A549 (cell line): ENCODE results near the gene FHIT. TPM values are rescaled to one million over a fixed set of nuclear protein-coding genes. Genes with fewer than 3 reads are reported as not detected.

Experiments used
- ATAC-seq, 2 experiments: fragments of 200-7000 bp in 1 of 2; fragments of >200 bp in 1 of 2; cut with Nextera tagmentation in 1 of 2; cut with Tn5 transposase in 1 of 2; 3 replicates each; pipeline versions ENCODE4 v1.8.0 to v1.9.1; 2018 to 2020; ENCODE audit warnings: mild to moderate bottlenecking in 1 of 2, moderate library complexity in 1 of 2
- CTCF ChIA-PET: fragments of 300-600 bp; sonication (Branson Sonifier 250); formaldehyde crosslinking; extraction: SDS; loops from one replicate; lab custom pipeline; 2021; ENCODE audit warnings: antibody characterized with exemption, inconsistent platforms; lab: Yijun Ruan, JAX
- POLR2A ChIA-PET: fragments of 350-600 bp; formaldehyde crosslinking; extraction: SDS; loops from one replicate; lab custom pipeline; 2021; ENCODE audit warnings: antibody characterized with exemption, inconsistent platforms; lab: Yijun Ruan, JAX
- DNase-seq, 2 experiments: peaks; one replicate each; pipeline versions ENCODE4 v3.0.0 to v3.0.0-alpha.2; 2011 to 2016; ENCODE audit warnings: low read depth in 1 of 2, low spot score in 1 of 2
- FAIRE-seq: peaks from 2 replicates; lab custom pipeline; 2011; peaks lifted over from hg19 to GRCh38; lab: Jason Lieb, UNC
- H3K27ac ChIP-seq, 2 experiments: fragments of >200 bp; sonication (Bioruptor Twin); formaldehyde crosslinking; 3 replicates each; pipeline ENCODE4 v1.5.1; 2016 to 2017
- H3K4me1 ChIP-seq: fragments of >200 bp; sonication (Bioruptor Twin); formaldehyde crosslinking; 3 replicates; pipeline ENCODE4 v1.6.1; 2016
- H3K4me2 ChIP-seq: fragments of >200 bp; sonication (Bioruptor Twin); formaldehyde crosslinking; 3 replicates; pipeline ENCODE4 v1.6.1; 2016
- H3K4me3 ChIP-seq: fragments of >200 bp; sonication (Bioruptor Twin); formaldehyde crosslinking; 3 replicates; pipeline ENCODE4 v1.5.1; 2016
- H3K9me3 ChIP-seq: fragments of >200 bp; sonication (Bioruptor Twin); formaldehyde crosslinking; 3 replicates; pipeline ENCODE4 v1.6.1; 2016
- BHLHE40 ChIP-seq: IDR thresholded peaks from 2 replicates; pipeline ENCODE4 v1.6.1; 2012; ENCODE audit warnings: low read depth, low read length, inconsistent platforms
- CBX2 ChIP-seq: fragments of 200-600 bp; sonication (generic); IDR thresholded peaks from 2 replicates; pipeline ENCODE4 v1.6.1; 2016; ENCODE audit warnings: low read depth, mild to moderate bottlenecking, borderline replicate concordance
- CBX8 ChIP-seq: fragments of 200-600 bp; sonication (generic); IDR thresholded peaks from 2 replicates; pipeline ENCODE4 v1.6.1; 2016
- CEBPB ChIP-seq, 2 experiments: fragments of >200 bp in 1 of 2; sonication (Bioruptor Twin) in 1 of 2; formaldehyde crosslinking in 1 of 2; IDR thresholded peaks; 2 replicates each; pipeline ENCODE4 v1.6.1; 2012 to 2016
- EHF ChIP-seq: fragments of 250-450 bp; sonication (Bioruptor Pico); IDR thresholded peaks from 2 replicates; pipeline ENCODE4 v1.5.0; 2020; ENCODE audit warnings: mild to moderate bottlenecking
- EHMT2 ChIP-seq: fragments of 200-600 bp; sonication (generic); IDR thresholded peaks from 2 replicates; pipeline ENCODE4 v1.6.1; 2016; ENCODE audit warnings: antibody characterized with exemption, low read depth, mild to moderate bottlenecking, moderate library complexity
- GATA3 ChIP-seq: IDR thresholded peaks from 2 replicates; pipeline ENCODE4 v1.6.1; 2012; ENCODE audit warnings: borderline replicate concordance
- HDAC2 ChIP-seq: fragments of 200-600 bp; sonication (generic); IDR thresholded peaks from 2 replicates; pipeline ENCODE4 v1.6.1; 2016
- HEYL ChIP-seq: fragments of 250-450 bp; sonication (Bioruptor Pico); IDR thresholded peaks from 2 replicates; pipeline ENCODE4 v1.8.0; 2021; ENCODE audit warnings: mild to moderate bottlenecking, moderate library complexity
- HOXA7 ChIP-seq: fragments of 250-450 bp; sonication (Bioruptor Pico); IDR thresholded peaks from 2 replicates; pipeline ENCODE4 v1.5.0; 2020; ENCODE audit warnings: mild to moderate bottlenecking, moderate library complexity
- HOXB13 ChIP-seq: fragments of 250-450 bp; sonication (Bioruptor Pico); IDR thresholded peaks from 2 replicates; pipeline ENCODE4 v1.5.0; 2020; ENCODE audit warnings: low read depth, mild to moderate bottlenecking, moderate library complexity
- JUNB ChIP-seq: fragments of >200 bp; sonication (Bioruptor Twin); formaldehyde crosslinking; IDR thresholded peaks from 2 replicates; pipeline ENCODE4 v1.6.1; 2016
- KDM5A ChIP-seq: fragments of 200-600 bp; sonication (generic); IDR thresholded peaks from 2 replicates; pipeline ENCODE4 v1.6.1; 2016; ENCODE audit warnings: antibody characterized with exemption, mild to moderate bottlenecking
- MYC ChIP-seq: IDR thresholded peaks from 2 replicates; pipeline ENCODE4 v1.6.1; 2012; ENCODE audit warnings: mild to moderate bottlenecking, inconsistent platforms, low read length, improper control_type of control experiment, borderline replicate concordance
- NR3C1 ChIP-seq: fragments of >200 bp; sonication (Bioruptor Twin); formaldehyde crosslinking; IDR thresholded peaks from 3 replicates; pipeline ENCODE4 v1.6.1; 2017
- POLR2A ChIP-seq: IDR thresholded peaks from 2 replicates; pipeline ENCODE4 v1.6.1; 2012; ENCODE audit warnings: mild to moderate bottlenecking, low read length
- POLR2AphosphoS2 ChIP-seq: conservative IDR thresholded peaks from 2 replicates; pipeline ENCODE4 v1.6.1; 2012; ENCODE audit warnings: low read length, improper control_type of control experiment, inconsistent platforms
- RARB ChIP-seq: fragments of 250-450 bp; sonication (Bioruptor Pico); IDR thresholded peaks from 2 replicates; pipeline ENCODE4 v1.8.0; 2021; ENCODE audit warnings: mild to moderate bottlenecking, moderate library complexity
- RCOR1 ChIP-seq: fragments of 150-350 bp; IDR thresholded peaks from 2 replicates; pipeline ENCODE4 v1.6.1; 2014; ENCODE audit warnings: antibody characterized with exemption, low read length, low read depth
- USF2 ChIP-seq: fragments of 450-650 bp; IDR thresholded peaks from 2 replicates; pipeline ENCODE4 v1.6.1; 2014; ENCODE audit warnings: antibody characterized with exemption
- ZC3H11A ChIP-seq: fragments of 450-650 bp; IDR thresholded peaks from 2 replicates; pipeline ENCODE4 v1.6.1; 2014; ENCODE audit warnings: antibody characterized with exemption, mild to moderate bottlenecking
- ZSCAN20 ChIP-seq: fragments of 250-450 bp; sonication (Bioruptor Pico); IDR thresholded peaks from 2 replicates; pipeline ENCODE4 v1.8.0; 2022; ENCODE audit warnings: mild to moderate bottlenecking, moderate library complexity
- WGBS: methylation state at CpG from one replicate; pipeline ENCODE4 v1.1.6; 2017; ENCODE audit errors: missing lambda C conversion rate; 5-methylcytosine and 5-hydroxymethylcytosine counted together
- polyA plus RNA-seq, 4 experiments: library from polyadenylated mRNA; depleted of rRNA in 3 of 4; stranded (reverse); fragments of >200 nt; fragmentation: RNase III in 1 of 4; extraction: RNeasy Plus Mini Kit Qiagen cat#74134 plus additional on column Dnase treatment in 1 of 4; gene quantifications; 2 replicates in 3 of 4; 3 replicates in 1 of 4; pipeline ENCODE4 v1.2.3, GENCODE V29; 2011 to 2017
- TF ChIP-seq, protein P1 (sequence below): fragments of 250-450 bp; sonication (Bioruptor Pico); IDR thresholded peaks from 2 replicates; pipeline ENCODE4 v1.5.0; 2020; ENCODE audit warnings: low read depth, mild to moderate bottlenecking, moderate library complexity
- TF ChIP-seq, protein P2 (sequence below): IDR thresholded peaks from 2 replicates; pipeline ENCODE4 v1.6.1; 2012
- TF ChIP-seq, protein P3 (sequence below): fragments of 250-450 bp; sonication (Bioruptor Pico); IDR thresholded peaks from 2 replicates; pipeline ENCODE4 v1.5.0; 2021; ENCODE audit warnings: mild to moderate bottlenecking, moderate library complexity, borderline replicate concordance
- TF ChIP-seq, protein P4 (sequence below): fragments of >200 bp; sonication (Bioruptor Twin); formaldehyde crosslinking; IDR thresholded peaks from 3 replicates; pipeline ENCODE4 v1.5.1; 2016

Gene FHIT
- polyA plus RNA-seq, 2 of the 4 experiments (the other 2 are of a cell fraction) = 0.76 to 0.92 TPM

DNA sequence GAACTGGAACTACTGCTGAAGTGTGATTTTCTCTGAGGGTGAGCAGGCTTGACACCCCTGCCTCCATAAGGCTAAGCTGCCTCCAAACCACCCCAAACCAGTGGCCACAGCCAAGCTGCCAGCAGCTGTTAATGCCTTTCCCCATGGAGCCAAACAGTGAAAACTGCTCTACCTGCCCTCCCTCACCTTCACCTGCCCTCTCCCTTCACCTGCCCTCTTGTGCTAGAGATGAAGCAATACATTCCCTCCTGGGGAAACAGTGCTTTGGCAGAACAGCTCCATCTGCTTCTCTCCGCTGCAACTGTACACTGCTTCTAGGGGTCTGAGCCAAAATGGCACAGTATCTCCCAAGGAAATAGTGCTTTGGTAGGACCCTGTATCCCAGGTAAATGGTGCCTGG lies 374.1 kb downstream of the FHIT start:
- 67% methylated on average over 1 of the region's 1 CpG for WGBS
- Histone ChIP-seq H3K9me3 (no peaks in the 10 kb centered on the region), H3K27ac (no peak overlapping the region), H3K4me2 (no peak overlapping the region), H3K4me1 (no peaks in the 10 kb centered on the region), H3K4me3 (no peak overlapping the region)
- POLR2A ChIA-PET = no interaction called here
- no peak for DNase-seq
- TF ChIP-seq NR3C1 (no peak), POLR2AphosphoS2 (no peak), JUNB (no peak), EHMT2 (no peak), USF2 (no peak), HEYL (no peak), HOXA7 (CRISPR knock-in tag) (no peak), KDM5A (no peak), ZSCAN20 (CRISPR knock-in tag) (no peak), CBX2 (no peak), HDAC2 (no peak)
- TF ChIP-seq, protein P1, sequence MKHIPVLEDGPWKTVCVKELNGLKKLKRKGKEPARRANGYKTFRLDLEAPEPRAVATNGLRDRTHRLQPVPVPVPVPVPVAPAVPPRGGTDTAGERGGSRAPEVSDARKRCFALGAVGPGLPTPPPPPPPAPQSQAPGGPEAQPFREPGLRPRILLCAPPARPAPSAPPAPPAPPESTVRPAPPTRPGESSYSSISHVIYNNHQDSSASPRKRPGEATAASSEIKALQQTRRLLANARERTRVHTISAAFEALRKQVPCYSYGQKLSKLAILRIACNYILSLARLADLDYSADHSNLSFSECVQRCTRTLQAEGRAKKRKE (CRISPR knock-in tag) = no peak
- no peak for ATAC-seq
- no peak for FAIRE-seq
- CTCF ChIA-PET = no interaction called here

- no peak overlapping the region for H3K4me3 ChIP-seq
- no peaks in the 10 kb centered on the region for H3K4me1 ChIP-seq
- H3K27ac ChIP-seq = no peak overlapping the region
- TF ChIP-seq BHLHE40 (no peak), ZSCAN20 (CRISPR knock-in tag) (no peak), CBX8 (no peak), HEYL (no peak), POLR2A (no peak), HOXA7 (CRISPR knock-in tag) (no peak), GATA3 (no peak), USF2 (no peak), HOXB13 (CRISPR knock-in tag) (no peak), CEBPB (IDR thresholded peaks at IDR 0.05) (no peak), EHF (CRISPR knock-in tag) (no peak)
- TF ChIP-seq, protein P1 (CRISPR knock-in tag) = no peak
- no peak for FAIRE-seq
- ATAC-seq = no peak
- no peaks in the 10 kb centered on the region for H3K9me3 ChIP-seq
- POLR2A ChIA-PET = no interaction called here
- DNase-seq = no peak
- CTCF ChIA-PET = no interaction called here
- WGBS = 57% methylated on average over 3 of the region's 3 CpGs
- H3K4me2 ChIP-seq = no peak overlapping the region
These were observed 380.9 kb downstream of the FHIT start for GRCh38 chr3:60870396-60870795.

DNA sequence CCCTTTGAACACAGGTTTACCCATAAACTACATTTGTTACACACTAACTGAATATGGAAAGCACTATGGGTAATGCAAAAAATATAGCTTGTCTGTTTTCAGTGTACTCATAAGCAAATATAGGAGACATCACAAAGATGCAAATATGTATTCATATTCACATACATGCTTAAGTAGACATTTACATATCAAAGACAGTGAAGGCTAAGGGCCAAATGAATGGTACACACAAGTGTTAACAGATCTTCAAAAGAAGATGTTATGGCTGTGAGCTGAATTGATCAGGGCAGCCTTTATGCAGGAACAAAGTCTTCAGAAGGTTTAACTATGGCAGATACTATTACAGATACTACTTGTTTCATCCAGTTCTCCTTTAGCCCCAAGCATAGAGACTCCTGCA lies 384.1 kb downstream of the FHIT start:
- ChIA-PET POLR2A (no interaction called here), CTCF (no interaction called here)
- no peak overlapping the region for H3K27ac ChIP-seq
- TF ChIP-seq ZC3H11A (no peak), JUNB (no peak), RARB (CRISPR knock-in tag) (no peak), BHLHE40 (no peak), MYC (no peak), RCOR1 (no peak), HOXA7 (CRISPR knock-in tag) (no peak)
- TF ChIP-seq, protein P2, sequence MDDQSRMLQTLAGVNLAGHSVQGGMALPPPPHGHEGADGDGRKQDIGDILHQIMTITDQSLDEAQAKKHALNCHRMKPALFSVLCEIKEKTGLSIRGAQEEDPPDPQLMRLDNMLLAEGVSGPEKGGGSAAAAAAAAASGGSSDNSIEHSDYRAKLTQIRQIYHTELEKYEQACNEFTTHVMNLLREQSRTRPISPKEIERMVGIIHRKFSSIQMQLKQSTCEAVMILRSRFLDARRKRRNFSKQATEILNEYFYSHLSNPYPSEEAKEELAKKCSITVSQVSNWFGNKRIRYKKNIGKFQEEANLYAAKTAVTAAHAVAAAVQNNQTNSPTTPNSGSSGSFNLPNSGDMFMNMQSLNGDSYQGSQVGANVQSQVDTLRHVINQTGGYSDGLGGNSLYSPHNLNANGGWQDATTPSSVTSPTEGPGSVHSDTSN = no peak
- TF ChIP-seq, protein P3, sequence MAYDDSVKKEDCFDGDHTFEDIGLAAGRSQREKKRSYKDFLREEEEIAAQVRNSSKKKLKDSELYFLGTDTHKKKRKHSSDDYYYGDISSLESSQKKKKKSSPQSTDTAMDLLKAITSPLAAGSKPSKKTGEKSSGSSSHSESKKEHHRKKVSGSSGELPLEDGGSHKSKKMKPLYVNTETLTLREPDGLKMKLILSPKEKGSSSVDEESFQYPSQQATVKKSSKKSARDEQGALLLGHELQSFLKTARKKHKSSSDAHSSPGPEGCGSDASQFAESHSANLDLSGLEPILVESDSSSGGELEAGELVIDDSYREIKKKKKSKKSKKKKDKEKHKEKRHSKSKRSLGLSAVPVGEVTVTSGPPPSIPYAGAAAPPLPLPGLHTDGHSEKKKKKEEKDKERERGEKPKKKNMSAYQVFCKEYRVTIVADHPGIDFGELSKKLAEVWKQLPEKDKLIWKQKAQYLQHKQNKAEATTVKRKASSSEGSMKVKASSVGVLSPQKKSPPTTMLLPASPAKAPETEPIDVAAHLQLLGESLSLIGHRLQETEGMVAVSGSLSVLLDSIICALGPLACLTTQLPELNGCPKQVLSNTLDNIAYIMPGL = no peak
- TF ChIP-seq, protein P4, sequence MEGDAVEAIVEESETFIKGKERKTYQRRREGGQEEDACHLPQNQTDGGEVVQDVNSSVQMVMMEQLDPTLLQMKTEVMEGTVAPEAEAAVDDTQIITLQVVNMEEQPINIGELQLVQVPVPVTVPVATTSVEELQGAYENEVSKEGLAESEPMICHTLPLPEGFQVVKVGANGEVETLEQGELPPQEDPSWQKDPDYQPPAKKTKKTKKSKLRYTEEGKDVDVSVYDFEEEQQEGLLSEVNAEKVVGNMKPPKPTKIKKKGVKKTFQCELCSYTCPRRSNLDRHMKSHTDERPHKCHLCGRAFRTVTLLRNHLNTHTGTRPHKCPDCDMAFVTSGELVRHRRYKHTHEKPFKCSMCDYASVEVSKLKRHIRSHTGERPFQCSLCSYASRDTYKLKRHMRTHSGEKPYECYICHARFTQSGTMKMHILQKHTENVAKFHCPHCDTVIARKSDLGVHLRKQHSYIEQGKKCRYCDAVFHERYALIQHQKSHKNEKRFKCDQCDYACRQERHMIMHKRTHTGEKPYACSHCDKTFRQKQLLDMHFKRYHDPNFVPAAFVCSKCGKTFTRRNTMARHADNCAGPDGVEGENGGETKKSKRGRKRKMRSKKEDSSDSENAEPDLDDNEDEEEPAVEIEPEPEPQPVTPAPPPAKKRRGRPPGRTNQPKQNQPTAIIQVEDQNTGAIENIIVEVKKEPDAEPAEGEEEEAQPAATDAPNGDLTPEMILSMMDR = no peak
- no peaks in the 10 kb centered on the region for H3K4me1 ChIP-seq
- no peak for DNase-seq
- no peak for FAIRE-seq
- H3K4me2 ChIP-seq = no peak overlapping the region
- ATAC-seq = no peak
- no peak overlapping the region for H3K4me3 ChIP-seq
- H3K9me3 ChIP-seq = no peaks in the 10 kb centered on the region
